Measurements from ENCODE around the gene CALHM6.

- no peak for TF ChIP-seq EP300 (IDR thresholded peaks at IDR 0.05)
- TF ChIP-seq POLR2A (IDR thresholded peaks at IDR 0.05) = no peak
Observed at GRCh38 chr6:116511424-116512110, 50.4 kb downstream of the CALHM6 start, which contains the start of gene CALHM5.
